Ascending aorta (tissue), 2 donors: ENCODE results near the gene GAPT. TPM values are rescaled to one million over a fixed set of nuclear protein-coding genes. Genes with fewer than 3 reads are reported as not detected.

Source experiments
- DNase-seq, 2 donors: peaks; one replicate each; pipeline ENCODE4 v3.0.0-alpha.2; 2019; ENCODE audit warnings: low spot score in 2 of 2
- H3K27ac ChIP-seq, 2 donors: fragments of 200-600 bp; sonication (generic); one replicate each; pipeline ENCODE4 v1.5.1; 2016 to 2017; ENCODE audit warnings: mild to moderate bottlenecking in 1 of 2
- H3K27me3 ChIP-seq: fragments of 200-600 bp; sonication (generic); one replicate; pipeline ENCODE4 v1.5.1; 2017
- H3K36me3 ChIP-seq, 2 donors: fragments of 200-600 bp; sonication (generic); one replicate each; pipeline ENCODE4 v1.5.1; 2016
- H3K4me1 ChIP-seq, 2 donors: fragments of 200-600 bp; sonication (generic); one replicate each; pipeline ENCODE4 v1.5.1; 2016 to 2017; ENCODE audit warnings: mild to moderate bottlenecking in 1 of 2
- H3K4me3 ChIP-seq, 2 donors: fragments of 200-600 bp; sonication (generic); one replicate each; pipeline ENCODE4 v1.5.1; 2016 to 2017; ENCODE audit warnings: mild to moderate bottlenecking in 1 of 2
- H3K9me3 ChIP-seq, 2 donors: fragments of 200-600 bp; sonication (generic); one replicate each; pipeline ENCODE4 v1.5.1; 2016
- CTCF ChIP-seq, 3 experiments: fragments of 200-600 bp in 2 of 3; fragments of 450-650 bp in 1 of 3; sonication (generic) in 2 of 3; IDR thresholded peaks; one replicate each; pipeline ENCODE4 v1.5.1; 2016 to 2019; ENCODE audit warnings: antibody characterized with exemption in 3 of 3, mild to moderate bottlenecking in 1 of 3, moderate library complexity in 1 of 3
- intact Hi-C: fragments of 100-400 bp; cut with DNase I; formaldehyde crosslinking; loops from one replicate; pipeline ENCODE4 v1.15.1; 2023
- total RNA-seq: library from RNA; depleted of rRNA; stranded (reverse); fragments of >200 nt; gene quantifications from one replicate; pipeline ENCODE4 v1.1.0, GENCODE V29; 2016

The GAPT gene
- total RNA-seq, 1 donor from 2014 or later, result not detected

- Histone ChIP-seq H3K27ac (no peak overlapping the region), H3K36me3 (no peaks in the 10 kb centered on the region), H3K9me3 (no peaks in the 10 kb centered on the region), H3K27me3 (peaks cover 3% of the 10 kb centered on the region), H3K4me1 (no peaks in the 10 kb centered on the region), H3K4me3 (no peak overlapping the region)
- no peak for TF ChIP-seq CTCF (IDR thresholded peaks at IDR 0.05)
- intact Hi-C loops, result no loop called here
- DNase-seq, result no peak
Observed at GRCh38 chr5:58477760-58478376, 13.4 kb upstream of the GAPT start.

GRCh38 chr5:58481066-58481676 is 10.1 kb upstream of the GAPT start:
- H3K36me3 ChIP-seq, result no peaks in the 10 kb centered on the region
- H3K27me3 ChIP-seq, result peaks cover 3% of the 10 kb centered on the region
- TF ChIP-seq CTCF (IDR thresholded peaks at IDR 0.05), result no peak
- no peak overlapping the region for H3K4me3 ChIP-seq
- no peaks in the 10 kb centered on the region for H3K9me3 ChIP-seq
- no peak overlapping the region for H3K27ac ChIP-seq
- intact Hi-C loops, result no loop called here
- DNase-seq, result no peak
- no peaks in the 10 kb centered on the region for H3K4me1 ChIP-seq

- H3K36me3 ChIP-seq, result no peaks in the 10 kb centered on the region
- no peak for DNase-seq
- no peak for TF ChIP-seq CTCF (IDR thresholded peaks at IDR 0.05)
- no peak overlapping the region for H3K27ac ChIP-seq
- peaks cover 3% of the 10 kb centered on the region for H3K27me3 ChIP-seq
- no peaks in the 10 kb centered on the region for H3K4me1 ChIP-seq
- no peaks in the 10 kb centered on the region for H3K9me3 ChIP-seq
- intact Hi-C loops, result no loop called here
- H3K4me3 ChIP-seq, result no peak overlapping the region
Observed at GRCh38 chr5:58481828-58482227, 9.4 kb upstream of the GAPT start.

GRCh38 chr5:58482536-58482935 is 8.7 kb upstream of the GAPT start:
- Histone ChIP-seq H3K4me1 (no peaks in the 10 kb centered on the region), H3K27ac (no peak overlapping the region), H3K9me3 (no peaks in the 10 kb centered on the region), H3K27me3 (peaks cover 3% of the 10 kb centered on the region), H3K4me3 (no peak overlapping the region), H3K36me3 (no peaks in the 10 kb centered on the region)
- TF ChIP-seq CTCF (IDR thresholded peaks at IDR 0.05), result no peak
- intact Hi-C loops, result no loop called here
- no peak for DNase-seq

GRCh38 chr5:58484505-58484904 is 6.7 kb upstream of the GAPT start:
- Histone ChIP-seq H3K27me3 (peaks cover 3% of the 10 kb centered on the region), H3K4me1 (no peaks in the 10 kb centered on the region), H3K27ac (no peak overlapping the region), H3K4me3 (no peak overlapping the region), H3K36me3 (no peaks in the 10 kb centered on the region), H3K9me3 (no peaks in the 10 kb centered on the region)
- intact Hi-C loops, result no loop called here
- no peak for TF ChIP-seq CTCF (IDR thresholded peaks at IDR 0.05)
- DNase-seq, result no peak
